SU-DHL-6 (cell line): ENCODE data around the gene ARF6.
"Not testable (repeated sequence)": the region's sequence is repeated elsewhere in the genome, so short reads cannot be mapped to it uniquely, and the experiment has no call there.

ENCODE experiments used
- H2AFZ ChIP-seq: fragments of 200-600 bp; sonication (generic); 2 replicates; pipeline ENCODE4 v1.6.1; 2014; ENCODE audit warnings: low read depth, mild to moderate bottlenecking, moderate library complexity, mixed read lengths, antibody characterized with exemption, low read length; ENCODE audit not compliant: severe bottlenecking
- H3F3A ChIP-seq: fragments of 200-600 bp; shearing (Covaris generic); 2 replicates; pipeline ENCODE4 v1.6.0; 2016; ENCODE audit warnings: antibody characterized with exemption, mild to moderate bottlenecking; ENCODE audit not compliant: insufficient read depth
- H3K27ac ChIP-seq: fragments of 200-600 bp; sonication (generic); 2 replicates; pipeline ENCODE4 v1.5.1; 2016; ENCODE audit warnings: low read depth, mild to moderate bottlenecking, low read length, moderate library complexity, mixed read lengths
- H3K27me3 ChIP-seq: fragments of 200-600 bp; sonication (generic), shearing (Covaris generic); 2 replicates; pipeline ENCODE4 v1.6.0; 2014; ENCODE audit warnings: mild to moderate bottlenecking, low read length
- H3K36me3 ChIP-seq: fragments of 200-600 bp; sonication (generic); 2 replicates; pipeline ENCODE4 v1.6.1; 2014; ENCODE audit warnings: mild to moderate bottlenecking, low read length, mixed read lengths
- H3K4me2 ChIP-seq: fragments of 300-600, 200-600 bp; shearing (Covaris generic), sonication (generic); 2 replicates; pipeline ENCODE4 v1.6.0; 2014; ENCODE audit warnings: low read length, low read depth, mild to moderate bottlenecking; ENCODE audit not compliant: poor library complexity, severe bottlenecking
- H3K4me3 ChIP-seq: fragments of 200-600 bp; sonication (generic); 2 replicates; pipeline ENCODE4 v1.5.1; 2014; ENCODE audit warnings: antibody characterized with exemption, low read length, mild to moderate bottlenecking, mixed read lengths; ENCODE audit not compliant: insufficient read depth, poor library complexity, severe bottlenecking
- H3K79me2 ChIP-seq: fragments of 200-600 bp; sonication (generic); 2 replicates; pipeline ENCODE4 v1.6.1; 2014; ENCODE audit warnings: mild to moderate bottlenecking, low read length, moderate library complexity; ENCODE audit not compliant: insufficient read depth
- H3K9ac ChIP-seq: fragments of 200-600 bp; sonication (generic); 2 replicates; pipeline ENCODE4 v1.7.0; 2014; ENCODE audit warnings: mild to moderate bottlenecking, low read length
- H3K9me2 ChIP-seq: fragments of 200-600 bp; sonication (generic); replicated peaks from 2 replicates; pipeline ENCODE4 v1.6.1; 2014; ENCODE audit warnings: low read length; ENCODE audit not compliant: insufficient read depth
- H3K9me3 ChIP-seq: fragments of 200-600 bp; sonication (generic); 2 replicates; pipeline ENCODE4 v1.6.1; 2014; ENCODE audit warnings: low read length, mixed read lengths; ENCODE audit not compliant: insufficient read depth
- H4K20me1 ChIP-seq: fragments of 200-600 bp; sonication (generic); 2 replicates; pipeline ENCODE4 v1.6.1; 2014; ENCODE audit warnings: low read depth, mild to moderate bottlenecking, antibody characterized with exemption, low read length, moderate library complexity, mixed read lengths
- EZH2phosphoT487 ChIP-seq: fragments of 200-600 bp; sonication (generic), shearing (Covaris generic); conservative IDR thresholded peaks from 2 replicates; pipeline ENCODE4 v1.6.1; 2018; ENCODE audit warnings: mild to moderate bottlenecking, antibody characterized with exemption, low read length, moderate library complexity, mixed read lengths
- TF ChIP-seq, protein P1 (sequence below): fragments of 200-600 bp; sonication (generic); IDR thresholded peaks from one replicate; pipeline ENCODE4 v1.5.1; 2017; ENCODE audit warnings: antibody characterized with exemption, mild to moderate bottlenecking, low read length, moderate library complexity; ENCODE audit not compliant: insufficient read depth, poor library complexity, severe bottlenecking

Gene ARF6

DNA sequence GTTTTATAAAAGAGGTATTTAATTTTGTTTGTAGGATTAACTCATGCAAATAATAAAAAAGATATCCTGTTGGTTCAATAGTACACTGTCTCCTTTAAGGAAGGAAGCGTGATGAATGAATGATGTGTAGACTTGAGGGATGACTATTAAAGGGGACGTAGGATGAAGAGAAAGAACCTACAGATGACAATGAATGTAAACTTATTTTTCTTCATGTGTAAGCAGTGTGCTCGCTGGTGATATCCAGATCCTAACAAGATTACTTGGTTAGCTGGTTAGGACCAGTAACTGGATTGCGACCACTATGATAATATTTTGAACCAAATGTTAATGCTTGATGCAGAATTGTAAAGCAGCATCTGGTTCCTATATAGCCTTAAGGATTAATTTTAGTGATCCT is 2.6 kb downstream of the ARF6 start:
- Histone ChIP-seq H3F3A (peaks cover 77% of the 10 kb centered on the region), H3K36me3 (peaks cover 45% of the 10 kb centered on the region), H3K27ac (peak overlapping the region; percentile 94), H3K9me3 (no peaks in the 10 kb centered on the region), H3K4me3 (peak overlapping the region; percentile 95), H3K9me2 (no peaks in the 10 kb centered on the region), H3K27me3 (no peaks in the 10 kb centered on the region), H3K9ac (peak overlapping the region; percentile 100), H3K79me2 (peaks cover 66% of the 10 kb centered on the region), H2AFZ (no peak overlapping the region), H4K20me1 (peaks cover 24% of the 10 kb centered on the region), H3K4me2 (peak overlapping the region; percentile 99)
- TF ChIP-seq, protein P1, sequence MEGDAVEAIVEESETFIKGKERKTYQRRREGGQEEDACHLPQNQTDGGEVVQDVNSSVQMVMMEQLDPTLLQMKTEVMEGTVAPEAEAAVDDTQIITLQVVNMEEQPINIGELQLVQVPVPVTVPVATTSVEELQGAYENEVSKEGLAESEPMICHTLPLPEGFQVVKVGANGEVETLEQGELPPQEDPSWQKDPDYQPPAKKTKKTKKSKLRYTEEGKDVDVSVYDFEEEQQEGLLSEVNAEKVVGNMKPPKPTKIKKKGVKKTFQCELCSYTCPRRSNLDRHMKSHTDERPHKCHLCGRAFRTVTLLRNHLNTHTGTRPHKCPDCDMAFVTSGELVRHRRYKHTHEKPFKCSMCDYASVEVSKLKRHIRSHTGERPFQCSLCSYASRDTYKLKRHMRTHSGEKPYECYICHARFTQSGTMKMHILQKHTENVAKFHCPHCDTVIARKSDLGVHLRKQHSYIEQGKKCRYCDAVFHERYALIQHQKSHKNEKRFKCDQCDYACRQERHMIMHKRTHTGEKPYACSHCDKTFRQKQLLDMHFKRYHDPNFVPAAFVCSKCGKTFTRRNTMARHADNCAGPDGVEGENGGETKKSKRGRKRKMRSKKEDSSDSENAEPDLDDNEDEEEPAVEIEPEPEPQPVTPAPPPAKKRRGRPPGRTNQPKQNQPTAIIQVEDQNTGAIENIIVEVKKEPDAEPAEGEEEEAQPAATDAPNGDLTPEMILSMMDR, result no peak
- TF ChIP-seq EZH2phosphoT487, result no peak

GRCh38 chr14:49896272-49896671 is 3.4 kb downstream of the ARF6 start:
- H3K27me3 ChIP-seq, H3K9me2 ChIP-seq, H2AFZ ChIP-seq, H3K9me3 ChIP-seq: not testable (repeated sequence)
- Histone ChIP-seq H3K4me3 (peak overlapping the region; percentile 95), H3K4me2 (peak overlapping the region; percentile 99), H3K27ac (peak overlapping the region; percentile 94), H3F3A (peaks cover 69% of the 10 kb centered on the region), H4K20me1 (peaks cover 24% of the 10 kb centered on the region), H3K79me2 (peaks cover 66% of the 10 kb centered on the region), H3K36me3 (peaks cover 45% of the 10 kb centered on the region), H3K9ac (peak overlapping the region; percentile 100)

GRCh38 chr14:49896966-49897365 is 4.1 kb downstream of the ARF6 start:
- no peaks in the 10 kb centered on the region for H3K9me3 ChIP-seq
- peaks cover 45% of the 10 kb centered on the region for H3K36me3 ChIP-seq
- no peak overlapping the region for H2AFZ ChIP-seq
- no peaks in the 10 kb centered on the region for H3K9me2 ChIP-seq
- H3K27me3 ChIP-seq, result no peaks in the 10 kb centered on the region
- peak overlapping the region; percentile 95 for H3K4me3 ChIP-seq
- H4K20me1 ChIP-seq, result peaks cover 24% of the 10 kb centered on the region
- peak overlapping the region; percentile 75 for H3K27ac ChIP-seq
- H3K4me2 ChIP-seq, result peak overlapping the region; percentile 99
- TF ChIP-seq, protein P1, result no peak
- TF ChIP-seq EZH2phosphoT487, result no peak
- H3K79me2 ChIP-seq, result peaks cover 66% of the 10 kb centered on the region
- H3F3A ChIP-seq, result peaks cover 66% of the 10 kb centered on the region
- peak overlapping the region; percentile 100 for H3K9ac ChIP-seq

GRCh38 chr14:49897414-49897813 is 4.5 kb downstream of the ARF6 start:
- Histone ChIP-seq H3K9me3 (no peaks in the 10 kb centered on the region), H3K27me3 (no peaks in the 10 kb centered on the region), H3K9me2 (no peaks in the 10 kb centered on the region), H2AFZ (no peak overlapping the region), H3K9ac (peak overlapping the region; percentile 100), H3F3A (peaks cover 64% of the 10 kb centered on the region), H3K79me2 (peaks cover 66% of the 10 kb centered on the region), H4K20me1 (peaks cover 24% of the 10 kb centered on the region), H3K27ac (peak overlapping the region; percentile 75), H3K4me2 (peak overlapping the region; percentile 99), H3K36me3 (peaks cover 45% of the 10 kb centered on the region), H3K4me3 (peak overlapping the region; percentile 95)
- no peak for TF ChIP-seq EZH2phosphoT487
